Hippocampal formation (tissue), 2 donors: ENCODE data around the gene TMEM86B.
"Not testable (repeated sequence)": the region's sequence is repeated elsewhere in the genome, so short reads cannot be mapped to it uniquely, and the experiment has no call there.

ENCODE experiments used
- DNase-seq, 2 donors: peaks; one replicate each; lab custom pipeline; 2025; lab: John Stamatoyannopoulos, UW

TMEM86B gene

DNA sequence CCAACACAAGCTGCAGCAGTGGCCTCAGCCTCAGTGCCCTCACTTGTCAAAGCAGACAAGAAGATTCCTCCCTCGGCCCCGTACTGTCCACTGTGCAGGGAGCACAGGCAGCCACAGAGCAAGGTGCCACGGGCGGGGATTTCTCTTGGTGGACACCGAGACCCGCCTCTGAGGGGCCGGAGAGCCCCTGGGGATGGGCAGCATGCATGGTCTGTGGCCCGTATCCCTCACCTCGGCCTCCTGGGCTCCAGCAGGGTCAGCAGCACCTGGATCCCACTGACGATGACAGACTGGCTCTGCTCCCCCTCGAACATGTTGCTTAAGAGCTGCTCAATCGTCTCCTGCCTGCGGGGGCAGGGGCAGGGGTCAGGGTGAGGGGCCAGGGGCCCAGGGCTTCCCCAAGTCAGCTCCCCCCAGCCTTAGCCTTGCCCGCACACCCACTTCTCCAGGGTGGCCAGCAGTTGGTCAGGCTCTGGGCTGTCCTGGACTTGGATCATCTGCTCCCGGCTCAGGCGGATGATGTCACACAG, 13.4 kb upstream of the TMEM86B start:
- DNase-seq = no peak

DNA sequence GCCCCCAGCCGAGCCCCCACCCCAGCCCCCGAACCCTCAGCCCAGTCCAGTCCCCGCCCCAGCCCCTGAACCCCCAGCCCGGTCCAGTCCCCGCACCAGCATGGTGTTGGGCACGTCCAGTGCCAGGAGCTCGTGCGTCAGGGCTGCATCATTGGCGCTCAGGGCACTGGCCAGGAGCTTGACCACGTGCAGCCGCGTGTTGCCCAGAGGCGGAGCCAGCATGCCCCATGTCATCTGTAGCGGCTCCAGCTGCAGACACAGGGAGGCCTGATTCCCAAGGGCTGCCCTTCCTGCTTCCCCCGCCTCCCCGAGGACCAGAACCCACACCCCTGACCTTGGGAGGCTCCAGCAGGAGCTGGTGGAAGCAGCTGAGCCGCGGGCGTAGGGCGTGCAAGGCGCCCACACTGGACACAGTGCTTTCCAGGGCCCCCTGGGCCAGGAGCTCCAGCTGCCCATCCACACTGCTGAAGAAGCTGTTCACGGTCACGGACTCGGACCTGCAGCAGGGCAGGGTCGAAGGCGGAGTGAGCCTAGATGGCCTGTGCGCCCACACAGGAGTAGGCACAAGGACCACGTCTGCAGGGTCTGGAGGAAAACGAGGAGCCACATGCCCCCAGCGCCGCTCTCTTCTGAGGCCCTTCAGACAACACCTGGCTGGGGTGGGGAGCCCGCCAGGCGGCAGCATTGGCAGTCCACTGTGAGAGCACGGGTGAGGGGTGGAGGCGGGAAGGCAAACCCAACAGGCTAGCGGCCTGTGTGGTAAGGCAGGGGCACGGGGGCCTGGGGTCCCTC, 12.8 kb upstream of the TMEM86B start:
- DNase-seq = no peak

DNA sequence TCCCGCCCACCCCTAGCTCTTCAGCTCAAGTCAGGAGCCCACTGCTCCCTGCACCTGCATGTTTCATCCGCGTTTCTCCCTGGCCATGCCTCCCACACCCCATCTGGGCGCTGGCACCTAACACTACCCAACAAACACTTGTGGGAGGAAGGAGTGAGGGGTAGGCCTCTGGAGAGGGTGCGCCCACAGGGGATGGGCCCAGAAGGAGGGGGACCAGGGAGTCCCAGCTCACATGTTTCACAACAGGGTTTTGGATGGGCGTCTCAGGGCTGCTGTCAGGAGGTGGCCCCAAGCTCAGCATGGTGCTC, 12.1 kb upstream of the TMEM86B start:
- DNase-seq = no peak

DNA sequence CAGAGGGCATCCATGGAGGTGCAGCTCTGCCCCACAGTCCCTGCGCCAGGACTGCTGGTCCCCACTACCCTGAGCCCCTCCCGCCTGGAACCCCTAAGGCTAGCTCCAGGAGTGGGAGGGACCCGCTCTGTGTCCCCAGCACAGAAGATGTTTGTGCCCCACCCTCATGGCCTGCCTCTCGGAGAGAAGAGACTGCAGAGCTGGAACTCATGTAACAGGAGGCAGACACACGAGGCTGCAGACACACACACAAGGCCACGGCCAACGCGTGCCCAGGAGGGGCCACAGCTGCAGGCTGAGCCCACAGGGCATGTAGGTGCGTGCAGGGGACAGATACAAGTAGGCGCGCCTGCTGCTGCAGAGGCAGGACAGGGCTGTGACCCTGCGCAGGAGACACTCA, 10.4 kb upstream of the TMEM86B start:
- no peak for DNase-seq

DNA sequence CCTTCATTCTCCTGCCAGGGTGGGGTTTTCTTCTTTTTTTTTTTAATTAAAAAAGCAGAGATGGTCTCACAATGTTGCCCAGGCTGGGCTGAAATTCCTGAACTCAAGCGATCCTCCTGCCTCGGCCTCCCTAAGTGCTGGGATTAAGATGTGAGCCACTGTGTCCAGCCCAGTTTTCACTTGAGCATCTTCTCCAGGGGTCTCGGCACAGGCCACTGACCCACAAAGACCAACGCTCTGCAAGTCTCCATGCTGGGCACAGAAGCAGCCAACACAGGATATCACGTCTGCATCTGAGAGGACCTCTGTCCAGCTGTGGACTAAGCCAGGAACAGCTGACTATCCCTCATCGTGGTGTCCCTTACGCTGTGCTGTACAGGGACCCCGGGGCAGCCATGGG, 9.5 kb upstream of the TMEM86B start:
- DNase-seq = no peak

DNA sequence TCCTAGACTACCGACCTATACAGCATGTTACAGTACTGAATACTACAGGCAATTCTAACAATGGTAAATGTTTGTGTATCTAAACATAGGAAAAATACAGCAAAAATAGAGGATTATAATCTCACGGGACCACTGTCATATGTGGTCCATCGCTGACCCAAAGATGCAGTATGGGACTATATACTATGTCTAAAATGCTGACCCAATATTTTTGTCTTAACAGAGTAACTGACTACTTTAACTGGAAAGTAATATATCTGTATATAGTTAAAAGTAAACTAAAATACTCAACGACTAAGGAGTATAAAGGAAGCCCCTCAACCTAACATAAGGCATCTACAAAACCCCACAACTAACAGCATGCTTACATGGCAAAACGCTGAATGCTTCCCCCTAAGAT, 4.4 kb upstream of the TMEM86B start:
- DNase-seq = no peak

DNA sequence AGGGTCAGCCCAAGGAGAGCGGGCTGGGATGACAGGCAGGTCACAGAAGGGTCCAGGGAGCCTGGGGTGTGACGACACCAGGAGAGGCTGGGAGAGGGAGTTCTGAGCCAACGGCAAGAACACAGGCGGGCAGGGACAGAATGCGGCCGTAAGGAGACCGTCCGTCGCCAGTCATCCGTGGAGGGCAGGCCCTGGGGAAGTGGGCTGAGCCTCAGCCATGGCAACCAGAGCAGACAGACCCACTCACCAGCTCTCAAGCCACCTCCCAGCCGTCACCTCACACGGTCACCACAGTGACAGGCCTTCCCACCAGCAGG, 3.7 kb upstream of the TMEM86B start:
- DNase-seq = no peak

DNA sequence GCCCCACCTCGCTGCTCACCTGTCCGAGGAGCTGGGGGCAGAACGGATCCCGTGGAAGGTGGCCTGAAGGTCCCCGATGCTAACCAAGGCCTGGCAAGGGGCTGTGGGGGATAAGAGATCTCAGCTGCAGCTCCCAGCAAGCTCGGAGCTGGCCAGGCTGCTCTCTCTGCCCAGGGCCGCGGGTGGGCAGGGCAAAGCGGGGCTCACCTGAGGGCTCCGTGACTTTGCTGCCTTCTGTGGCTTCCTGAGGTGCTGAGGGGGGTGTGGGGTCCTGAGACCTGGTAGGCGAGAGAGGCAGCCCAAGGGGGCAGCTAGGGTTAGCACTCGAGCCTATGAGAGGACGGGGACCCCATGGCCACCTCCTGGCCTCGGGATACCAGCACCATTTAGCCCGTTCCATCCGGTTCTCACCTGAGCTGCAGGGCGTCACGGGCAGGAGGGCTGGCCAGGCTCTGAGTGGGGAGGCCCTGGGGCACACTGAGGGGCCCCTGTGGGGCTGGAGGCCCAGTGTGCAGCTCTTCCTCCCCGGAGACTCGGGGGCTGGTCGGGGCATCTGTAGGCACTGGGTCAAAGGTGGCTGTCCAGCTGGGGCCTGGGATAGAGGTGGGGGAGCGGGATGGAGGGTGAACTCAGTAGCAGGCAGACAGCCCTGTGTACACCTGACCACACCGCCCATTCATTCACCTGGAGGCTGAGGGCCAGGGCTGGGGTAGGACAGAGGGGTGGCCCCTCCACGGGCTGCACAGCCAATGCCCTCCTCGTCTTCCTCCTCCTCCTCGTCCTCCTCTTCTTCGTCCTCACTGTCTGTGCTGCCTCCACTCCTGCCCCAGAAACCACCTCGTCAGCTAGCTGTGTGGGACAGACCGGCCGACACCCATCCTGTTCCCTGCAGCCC, 3.1 kb upstream of the TMEM86B start:
- no peak for DNase-seq

DNA sequence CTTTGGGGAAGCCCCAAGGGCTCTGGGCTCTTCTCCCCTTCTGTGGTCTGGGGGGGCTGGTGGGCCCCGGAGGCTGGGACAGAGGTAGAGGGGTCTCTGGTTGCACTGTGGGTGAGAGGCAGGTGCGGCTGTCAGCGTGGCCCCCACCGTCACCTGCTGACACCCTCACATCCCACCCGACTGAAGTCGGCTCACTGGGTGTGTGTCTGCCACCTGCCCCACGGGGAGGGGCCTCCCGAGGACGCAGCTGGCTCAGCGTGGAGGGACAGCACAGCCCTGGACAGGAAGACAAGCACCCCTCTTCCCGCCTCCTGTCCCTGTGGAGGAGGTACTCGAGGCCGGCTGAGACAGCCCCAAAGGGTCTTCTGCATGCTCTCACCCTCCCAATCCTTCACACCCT, 2.2 kb upstream of the TMEM86B start:
- DNase-seq = no peak

DNA sequence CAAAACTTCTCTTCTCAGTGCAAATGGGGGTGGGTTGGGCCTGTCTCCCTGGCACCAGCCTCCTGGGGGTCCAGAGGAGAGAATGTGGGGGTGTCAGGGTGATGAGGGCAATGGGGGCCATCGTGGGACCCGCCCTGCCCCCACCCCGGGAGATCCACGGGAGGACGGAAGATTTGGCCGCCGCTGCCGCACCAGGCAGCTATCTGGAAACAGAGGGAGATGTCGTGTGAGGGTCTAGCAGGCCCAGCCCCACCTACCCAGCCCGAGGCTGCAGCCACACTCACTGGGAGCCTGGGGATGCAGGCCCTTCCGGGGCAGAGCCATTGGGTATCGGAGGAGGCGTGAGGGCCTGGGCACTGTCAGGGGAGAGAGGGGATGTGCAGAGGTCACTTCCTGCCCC, 1.8 kb upstream of the TMEM86B start:
- DNase-seq = no peak

DNA sequence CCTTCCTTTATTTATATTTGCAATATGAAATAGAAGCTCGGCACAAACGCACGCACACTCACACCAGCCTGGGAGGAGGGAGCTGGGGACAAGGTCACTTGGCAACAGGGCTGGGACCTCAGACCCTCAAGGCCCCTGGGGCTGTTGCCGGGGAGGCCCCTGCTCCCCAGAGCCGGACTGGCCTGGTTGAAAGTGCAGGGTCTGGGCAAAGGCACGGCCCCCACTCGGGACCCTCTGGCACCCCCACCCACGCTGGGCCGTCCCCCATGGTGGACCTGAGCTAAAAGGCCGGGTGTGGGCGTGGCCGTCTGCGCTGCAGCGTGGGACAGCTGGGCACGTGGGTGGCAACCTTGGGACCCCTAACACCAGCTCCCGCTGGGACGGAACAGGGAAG, 1.2 kb upstream of the TMEM86B start:
- DNase-seq = no peak

DNA sequence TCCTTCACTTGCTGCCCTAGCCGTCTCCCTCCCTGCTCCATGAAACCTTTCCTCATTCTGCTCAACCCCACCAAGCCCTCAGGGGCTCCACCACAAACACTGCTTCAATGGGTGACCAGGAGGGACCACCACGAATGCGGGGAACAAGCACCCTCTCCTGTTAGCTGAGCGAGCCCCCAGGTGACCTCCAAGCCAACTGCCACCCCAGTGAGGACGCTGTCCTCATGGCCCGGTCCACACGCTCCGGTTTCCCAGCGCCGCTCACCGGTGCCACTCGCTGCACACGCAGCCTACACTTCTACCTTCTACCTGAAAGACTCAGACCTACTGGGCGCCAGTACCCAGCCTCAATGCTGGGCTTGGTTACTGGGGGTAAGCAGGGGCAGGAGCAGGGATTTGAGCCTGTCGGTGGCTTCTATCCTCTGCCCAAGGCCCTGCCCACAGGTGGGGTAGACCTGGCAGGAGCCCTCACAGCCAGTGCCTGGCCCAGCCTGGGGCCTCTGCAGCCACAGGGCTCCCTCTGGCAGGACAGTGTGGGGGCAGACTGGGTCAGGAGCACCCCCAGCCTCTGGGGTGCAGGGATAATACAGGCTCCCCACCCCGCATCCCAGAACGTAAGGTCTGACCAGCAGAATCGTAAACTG, 704 bp upstream of the TMEM86B start:
- DNase-seq = no peak

DNA sequence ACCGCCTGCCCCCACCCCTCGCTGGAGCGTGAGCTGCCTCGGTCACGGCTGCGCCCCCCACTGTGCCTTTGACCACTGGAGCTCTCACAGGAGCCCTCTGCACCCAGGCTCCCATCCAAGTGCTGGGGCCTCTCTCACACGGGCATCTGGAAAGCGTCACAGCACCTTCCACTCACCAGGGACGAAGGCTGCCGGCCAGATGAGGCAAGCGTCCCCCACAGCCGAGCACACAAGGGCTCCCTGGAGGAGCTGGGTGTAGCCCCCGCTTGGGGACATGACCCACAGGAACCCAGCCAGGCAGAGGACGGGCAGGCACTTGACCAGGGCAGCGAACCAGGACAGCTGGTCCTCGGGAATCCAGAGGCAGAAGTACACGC, 560 bp downstream of the TMEM86B start:
- DNase-seq = no peak

DNA sequence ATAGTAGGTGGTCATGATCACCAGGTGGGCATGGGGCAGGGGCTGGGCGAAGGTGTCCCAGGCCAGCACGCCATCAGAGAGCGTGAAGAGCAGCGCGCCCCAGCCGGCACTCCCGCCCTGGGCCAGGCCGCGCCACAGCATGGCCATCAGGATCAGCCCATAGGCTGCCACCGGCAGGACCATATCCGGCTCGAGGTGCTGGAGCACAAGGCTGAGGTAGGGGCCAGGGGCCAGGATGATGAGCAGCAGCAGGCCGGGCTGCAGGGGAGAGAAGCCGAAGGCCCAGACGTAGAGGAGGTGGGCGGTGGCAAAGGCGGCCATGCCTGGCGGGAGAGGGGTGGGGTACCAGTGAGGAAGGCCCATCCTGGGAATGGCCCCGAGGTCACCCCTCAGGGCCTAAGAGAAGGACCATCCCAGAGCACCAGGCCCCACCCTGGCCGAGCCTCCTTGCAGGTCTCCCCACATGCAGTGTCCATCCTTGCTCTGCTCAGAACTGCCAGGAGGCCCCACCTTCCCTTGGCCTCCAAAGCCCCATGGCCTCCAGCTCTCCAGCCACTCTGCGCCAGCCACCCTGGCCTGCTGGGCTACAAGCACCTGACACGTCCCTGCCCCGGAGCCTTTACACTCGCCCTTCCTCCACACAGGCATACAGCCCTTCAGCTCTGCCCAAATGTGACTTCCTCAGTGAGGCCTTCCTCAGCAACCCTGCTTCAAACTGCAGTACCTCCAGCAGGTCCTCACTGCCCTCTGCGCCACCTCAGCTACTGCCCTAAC, 1.1 kb downstream of the TMEM86B start:
- no peak for DNase-seq

DNA sequence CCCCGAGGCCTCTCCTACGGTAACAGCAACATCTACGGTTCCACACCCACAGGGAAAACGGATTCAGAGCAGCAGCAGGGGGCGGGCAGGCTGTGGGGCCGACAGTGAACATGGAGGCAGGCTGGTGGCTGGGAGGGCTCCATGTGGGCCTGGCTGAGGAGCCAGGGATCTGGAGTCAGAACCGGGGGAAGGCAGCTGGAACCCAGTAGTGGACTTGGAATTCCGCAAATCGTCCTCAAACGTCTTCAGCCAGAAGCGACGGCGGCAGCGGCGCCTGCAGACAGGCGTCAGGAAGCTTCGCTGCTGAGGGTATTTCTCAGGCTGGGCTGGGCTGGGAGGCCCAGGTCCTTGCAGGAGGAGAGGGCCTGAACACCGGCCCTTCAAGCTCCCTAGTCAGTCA, 1.8 kb downstream of the TMEM86B start:
- no peak for DNase-seq

DNA sequence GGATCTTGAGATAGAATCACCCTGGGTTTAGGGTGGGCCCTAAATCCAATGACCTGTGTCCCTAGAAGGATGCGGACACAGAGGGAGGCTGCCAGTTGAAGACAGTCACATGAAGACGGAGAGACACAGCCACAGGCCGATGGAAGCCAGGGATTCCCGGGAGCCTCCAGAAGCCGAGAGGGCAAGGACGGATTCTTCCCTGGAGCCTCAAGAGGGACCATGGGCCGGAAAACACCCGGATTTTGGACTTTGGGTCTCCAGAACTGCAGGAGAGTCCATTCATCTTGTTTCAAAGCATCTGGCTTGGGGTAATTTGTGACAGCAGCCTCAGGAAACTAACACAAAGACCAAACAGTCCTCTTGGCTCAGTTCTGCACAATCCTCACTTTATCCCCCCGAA, 2.3 kb downstream of the TMEM86B start:
- DNase-seq = no peak

DNA sequence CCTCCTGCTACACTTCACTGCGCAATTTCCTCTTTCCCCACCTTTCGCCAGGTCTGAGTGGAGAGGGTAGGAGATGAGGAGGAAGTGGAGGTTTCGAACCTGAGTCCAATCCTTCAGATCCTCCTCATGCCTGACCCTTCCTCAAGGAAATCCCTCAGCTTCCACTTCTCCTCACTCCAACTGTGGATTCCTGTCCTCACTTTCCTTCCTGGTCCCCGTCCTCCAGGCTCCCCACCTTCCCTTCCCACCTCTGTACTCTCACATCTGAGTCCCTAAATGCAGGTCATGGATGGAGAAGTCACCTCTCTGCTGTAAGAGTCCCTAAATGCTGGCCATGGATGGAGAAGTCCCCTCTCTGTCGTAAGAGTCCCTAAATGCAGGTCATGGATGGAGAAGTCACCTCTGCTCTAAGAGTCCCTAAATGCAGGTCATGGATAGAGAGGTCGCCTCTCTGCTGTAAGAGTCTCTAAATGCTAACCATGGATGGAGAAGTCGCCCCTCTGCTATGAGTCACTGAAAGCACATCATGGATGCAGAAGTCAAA, 3.1 kb downstream of the TMEM86B start:
- DNase-seq = no peak

DNA sequence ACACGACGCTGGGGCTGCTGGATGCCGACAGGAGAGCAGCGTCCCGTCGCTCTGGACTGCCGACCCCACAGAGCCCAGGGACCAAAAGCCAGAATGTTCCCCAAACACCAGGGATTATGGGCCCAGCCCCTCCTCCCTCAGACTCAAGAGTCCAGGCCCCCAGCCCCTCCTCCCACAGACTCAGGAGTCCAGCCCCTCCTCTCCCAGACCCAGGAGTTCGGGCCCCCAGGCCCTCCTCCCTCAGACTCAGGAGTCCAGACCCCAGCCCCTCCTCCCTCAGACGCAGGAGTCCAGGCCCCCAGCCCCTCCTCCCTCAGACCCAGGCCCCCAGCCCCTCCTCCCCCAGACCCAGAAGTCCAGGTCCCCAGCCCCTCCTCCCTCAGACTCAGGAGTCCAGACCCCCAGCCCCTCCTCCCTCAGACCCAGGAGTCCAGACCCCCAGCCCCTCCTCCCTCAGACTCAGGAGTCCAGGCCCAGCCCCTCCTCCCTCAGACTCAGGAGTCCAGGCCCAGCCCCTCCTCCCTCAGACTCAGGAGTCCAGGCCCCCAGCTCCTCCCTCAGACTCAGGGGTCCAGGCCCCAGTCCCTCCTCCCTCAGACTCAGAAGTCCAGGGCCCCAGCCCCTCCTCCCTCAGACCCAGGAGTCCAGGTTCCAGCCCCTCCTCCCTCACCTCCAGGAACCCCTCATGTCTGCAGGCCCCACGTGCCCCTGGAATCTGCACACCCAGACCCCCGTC, 3.7 kb downstream of the TMEM86B start:
- not testable (repeated sequence) for DNase-seq

DNA sequence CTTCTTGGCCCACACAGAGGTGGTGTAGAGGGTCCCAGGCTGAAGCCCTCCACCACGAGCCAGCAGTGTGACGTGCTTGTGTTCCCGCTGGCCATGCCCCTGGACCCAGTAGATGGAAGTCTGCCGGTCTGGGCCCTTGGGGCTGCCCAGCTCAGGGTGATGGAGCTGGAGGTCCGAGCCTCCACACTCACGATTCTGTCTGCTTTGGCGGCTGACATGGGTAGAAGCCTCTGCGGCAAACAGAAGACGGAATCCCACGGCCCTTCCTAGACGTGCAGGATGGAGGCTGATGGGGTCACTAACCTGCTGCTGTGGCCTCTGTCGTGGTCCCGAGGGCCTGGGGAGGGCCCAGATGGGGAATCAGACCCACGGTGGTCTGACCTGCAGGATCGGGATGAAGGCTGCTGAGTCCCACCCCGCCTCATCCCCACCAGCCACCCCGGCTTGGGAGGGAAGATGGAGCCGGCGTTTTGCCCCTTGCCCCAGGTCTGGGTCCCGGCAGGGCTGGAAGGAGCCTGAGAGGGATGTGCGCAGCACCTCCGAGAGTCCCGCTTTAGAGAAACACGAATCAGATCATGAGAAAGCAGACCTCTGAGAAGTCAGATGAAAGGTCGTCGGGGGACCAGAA, 4.4 kb downstream of the TMEM86B start:
- no peak for DNase-seq

DNA sequence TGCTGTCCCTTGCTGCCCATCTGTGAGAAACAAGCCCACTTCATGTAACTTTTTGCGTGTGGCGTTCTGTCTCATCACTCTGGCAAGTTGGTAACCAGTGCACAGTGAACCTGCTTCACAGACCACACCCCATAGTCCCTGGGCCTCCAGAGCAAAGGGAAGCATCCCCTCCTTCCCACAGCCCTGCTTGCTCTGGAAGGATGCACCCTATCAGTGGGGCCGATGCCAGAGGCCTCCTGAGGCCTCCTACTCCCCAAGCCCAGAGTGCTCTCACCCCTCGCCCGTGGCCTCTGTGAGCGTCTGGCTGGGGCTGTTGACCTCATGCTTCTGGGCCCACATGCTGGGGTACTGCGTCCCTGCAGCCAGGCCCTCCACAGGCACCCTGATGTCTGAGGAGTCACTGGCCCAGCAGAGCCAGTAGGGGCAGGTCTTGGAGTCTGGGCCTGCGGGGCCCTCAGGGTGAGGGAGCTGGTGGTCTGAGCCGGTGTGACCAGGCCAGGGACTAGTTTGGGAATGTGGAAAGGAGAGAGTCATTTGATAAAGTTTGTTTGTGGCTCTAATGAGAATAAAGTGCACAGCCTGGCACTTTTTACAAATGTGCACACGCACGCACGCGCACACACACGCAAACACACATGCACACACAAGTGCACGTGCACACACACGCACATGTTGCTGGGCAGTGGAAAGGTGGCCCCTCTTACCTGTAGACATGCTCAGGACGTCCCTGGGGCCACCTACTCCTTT, 5.1 kb downstream of the TMEM86B start:
- no peak for DNase-seq
